Sigmoid colon (tissue), 4 donors: ENCODE data around the gene JOSD1.

ENCODE experiments used
- CTCF ChIP-seq, 4 experiments: fragments of 450-650 bp in 3 of 4; fragments of 200-600 bp in 1 of 4; IDR thresholded peaks; one replicate each; pipeline ENCODE4 v1.5.1; 2016 to 2019; ENCODE audit warnings: antibody characterized with exemption in 4 of 4, mild to moderate bottlenecking in 3 of 4, moderate library complexity in 2 of 4
- EP300 ChIP-seq, 4 donors: sonication (generic); formaldehyde crosslinking; IDR thresholded peaks; one replicate each; pipeline ENCODE4 v1.6.1; 2017; ENCODE audit warnings: antibody characterized with exemption in 4 of 4
- POLR2A ChIP-seq, 2 donors: fragments of 450-650 bp; IDR thresholded peaks; one replicate each; pipeline ENCODE4 v1.6.1; 2016; ENCODE audit warnings: antibody characterized with exemption in 2 of 2, mild to moderate bottlenecking in 2 of 2, moderate library complexity in 2 of 2
- POLR2AphosphoS5 ChIP-seq, 4 donors: sonication (generic); formaldehyde crosslinking; IDR thresholded peaks; one replicate each; pipeline ENCODE4 v1.6.1; 2017; ENCODE audit warnings: antibody characterized with exemption in 4 of 4

GRCh38 chr22:38742176-38742942, 41.6 kb upstream of the JOSD1 start:
- TF ChIP-seq POLR2AphosphoS5 (IDR thresholded peaks at IDR 0.05) (no peak), POLR2A (IDR thresholded peaks at IDR 0.05) (no peak), CTCF (IDR thresholded peaks at IDR 0.05) (no peak), EP300 (IDR thresholded peaks at IDR 0.05) (no peak)
